ENCODE results near the gene USP47.

The USP47 gene

GRCh38 chr11:11937433-11937832, 95.7 kb downstream of the USP47 start:
- no peak for DNase-seq (ENCODE audit: low read depth in 3 of 3)

DNA sequence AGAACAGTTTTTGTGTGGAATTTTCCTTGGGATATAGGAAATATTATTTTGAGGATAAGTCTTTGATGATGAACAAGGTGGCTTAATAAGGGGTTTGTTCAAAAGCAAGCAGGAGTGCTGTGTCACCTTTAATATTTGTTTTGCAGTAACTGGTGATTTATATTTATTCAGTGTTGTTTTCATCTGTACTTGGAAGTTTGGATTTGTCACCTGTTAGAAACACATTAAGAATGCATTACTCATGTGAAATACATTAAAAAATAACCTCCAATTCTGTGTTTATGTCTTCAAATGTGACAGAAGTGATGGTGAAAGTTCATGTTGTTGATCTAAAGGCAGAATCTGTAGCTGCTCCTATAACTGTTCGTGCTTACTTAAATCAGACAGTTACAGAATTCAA, 96.2 kb downstream of the USP47 start:
- DNase-seq (ENCODE audit: low read depth in 3 of 3) = no peak

DNA sequence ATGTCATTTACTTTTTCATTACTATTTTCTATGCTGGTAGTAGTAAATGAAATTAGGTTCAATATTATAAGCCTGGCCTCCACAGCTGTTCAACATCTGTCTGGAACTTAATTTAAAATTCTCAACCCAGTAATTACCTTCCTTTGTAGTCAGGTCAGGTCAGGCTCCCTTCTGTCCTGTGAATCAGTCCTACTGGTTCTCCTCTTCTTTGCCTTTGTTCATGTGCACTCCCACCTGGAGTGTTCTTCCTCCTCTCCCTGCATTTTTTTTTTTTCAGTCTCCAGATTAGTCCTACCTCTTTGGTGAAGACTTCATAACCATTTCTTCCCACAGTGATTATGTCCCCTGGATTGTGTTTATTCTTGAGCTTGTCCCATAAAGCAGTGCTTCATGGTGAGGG, 98.8 kb downstream of the USP47 start:
- no peak for DNase-seq (ENCODE audit: low read depth in 3 of 3)

DNA sequence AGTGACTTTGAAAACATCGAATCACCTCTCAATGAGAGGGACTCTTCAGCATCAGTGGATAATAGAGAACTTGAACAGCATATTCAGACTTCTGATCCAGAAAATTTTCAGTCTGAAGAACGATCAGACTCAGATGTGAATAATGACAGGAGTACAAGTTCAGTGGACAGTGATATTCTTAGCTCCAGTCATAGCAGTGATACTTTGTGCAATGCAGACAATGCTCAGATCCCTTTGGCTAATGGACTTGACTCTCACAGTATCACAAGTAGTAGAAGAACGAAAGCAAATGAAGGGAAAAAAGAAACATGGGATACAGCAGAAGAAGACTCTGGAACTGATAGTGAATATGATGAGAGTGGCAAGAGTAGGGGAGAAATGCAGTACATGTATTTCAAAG, 100.9 kb downstream of the USP47 start:
- no peak for DNase-seq (ENCODE audit: low read depth in 3 of 3)

DNA sequence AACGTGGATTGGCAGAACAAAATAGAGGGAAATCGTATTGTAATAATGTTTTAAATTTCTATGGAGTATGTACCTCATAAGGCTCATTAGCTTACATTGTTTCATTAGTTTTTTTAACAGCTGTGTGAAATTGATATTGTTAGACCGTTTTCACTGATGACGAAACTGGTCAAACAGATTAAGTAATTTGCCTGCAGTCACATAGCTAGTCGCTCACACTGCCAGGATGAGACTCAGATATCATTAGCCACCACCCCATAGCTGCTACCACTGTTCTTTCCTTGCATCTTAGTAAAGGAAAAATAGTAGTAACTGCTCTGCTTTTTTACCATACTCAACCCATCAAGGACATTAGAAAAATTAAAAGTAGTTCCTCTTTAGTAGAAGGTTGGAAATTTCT, 102.7 kb downstream of the USP47 start:
- DNase-seq (ENCODE audit: low read depth in 3 of 3) = no peak

DNA sequence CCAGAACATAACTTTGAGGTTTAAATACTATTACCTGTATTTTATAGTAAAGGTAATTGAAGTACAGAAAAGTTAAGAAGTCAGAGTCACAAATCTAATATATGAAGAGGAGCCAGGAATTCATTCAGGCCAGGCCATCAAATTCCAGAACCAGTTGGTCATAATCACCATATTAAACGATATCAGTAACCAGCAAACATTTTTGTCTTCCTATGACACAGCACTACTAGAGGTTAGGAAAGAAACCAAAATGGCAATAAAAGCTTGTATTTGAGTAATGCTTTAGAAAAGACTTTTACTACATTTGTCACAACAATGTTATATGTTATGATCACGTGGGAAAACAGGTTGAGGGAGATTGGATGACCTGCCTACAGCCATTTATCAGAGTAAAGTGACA, 104.4 kb downstream of the USP47 start:
- no peak for DNase-seq (ENCODE audit: low read depth in 3 of 3)

DNA sequence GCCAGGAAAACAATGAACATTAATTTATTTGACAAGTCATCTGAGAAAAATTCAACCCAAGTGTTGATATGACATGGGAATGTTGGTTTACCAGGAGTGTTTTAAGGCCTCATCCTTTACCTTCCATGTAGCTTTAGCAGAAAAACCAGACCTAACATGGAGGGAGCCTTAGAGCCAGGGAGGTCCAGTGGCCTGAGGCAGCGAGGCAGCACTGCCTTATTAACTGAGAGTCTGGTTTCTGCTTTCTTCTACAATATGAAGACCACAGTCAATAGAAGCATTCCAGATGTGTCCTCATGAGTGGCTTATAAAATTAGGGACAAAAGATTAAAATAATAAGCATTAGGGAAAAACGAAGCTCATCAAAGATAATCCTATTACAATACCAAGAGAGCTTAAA, 105.1 kb downstream of the USP47 start:
- DNase-seq (ENCODE audit: low read depth in 3 of 3) = no peak

GRCh38 chr11:11947825-11948224, 106.1 kb downstream of the USP47 start:
- DNase-seq (ENCODE audit: low read depth in 3 of 3) = no peak

DNA sequence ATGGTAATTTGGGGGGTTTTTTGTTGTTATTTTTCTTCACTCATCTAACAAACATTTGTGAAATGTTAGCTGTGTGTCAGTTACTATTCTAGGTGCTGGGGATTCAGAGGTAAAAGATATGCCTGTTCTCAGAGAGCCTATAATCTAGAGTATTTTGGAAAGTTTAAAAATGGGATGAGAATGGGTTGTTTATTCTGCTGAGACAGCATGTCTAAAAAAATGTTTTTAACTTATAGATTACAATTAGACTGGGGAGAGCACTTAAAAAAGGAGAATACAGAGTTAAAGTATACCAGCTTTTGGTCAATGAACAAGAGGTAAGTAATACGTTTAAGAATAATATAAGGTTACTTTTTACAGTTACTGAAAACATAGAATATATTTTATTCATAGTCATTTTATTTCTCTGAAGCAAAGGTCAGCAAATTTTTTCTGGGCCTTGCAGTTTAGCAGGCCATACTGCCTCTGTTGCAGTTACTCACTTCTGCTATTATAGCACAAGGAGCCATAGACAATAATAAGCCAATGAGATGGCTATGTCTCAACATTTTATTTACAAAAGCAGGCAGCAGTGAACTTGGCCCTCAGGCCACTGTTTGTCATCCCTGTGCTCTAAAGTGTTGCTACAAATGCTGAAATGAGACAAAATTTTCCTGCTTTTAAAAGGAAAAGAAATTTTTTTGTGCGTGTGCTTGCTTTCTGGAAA, 106.6 kb downstream of the USP47 start:
- no peak for DNase-seq (ENCODE audit: low read depth in 3 of 3)

GRCh38 chr11:11949482-11949881, 107.7 kb downstream of the USP47 start:
- DNase-seq (ENCODE audit: low read depth in 3 of 3) = no peak

DNA sequence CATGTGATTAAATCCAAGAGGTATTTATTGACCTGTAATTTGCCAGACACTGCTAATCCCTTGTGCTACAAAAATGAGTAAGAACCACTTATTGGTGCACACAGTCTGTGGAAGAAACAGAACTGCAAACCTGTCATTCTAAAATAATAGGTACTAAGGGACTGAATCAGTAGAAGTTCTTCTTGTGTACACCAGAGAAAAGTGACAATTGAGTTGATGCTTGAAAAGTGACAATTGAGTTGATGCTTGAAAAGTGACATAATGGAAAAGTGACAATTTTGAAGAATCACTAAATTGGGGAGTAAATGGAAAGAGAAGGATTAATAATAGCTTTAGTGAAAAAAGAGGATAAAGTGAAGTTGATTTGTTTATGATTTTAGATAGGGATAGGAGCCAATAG, 110.3 kb downstream of the USP47 start:
- DNase-seq (ENCODE audit: low read depth in 3 of 3) = no peak

GRCh38 chr11:11956006-11956405, 114.2 kb downstream of the USP47 start:
- no peak for DNase-seq (ENCODE audit: low read depth in 3 of 3)

GRCh38 chr11:11958403-11959231, 116.8 kb downstream of the USP47 start:
- DNase-seq (ENCODE audit: low read depth in 3 of 3) = no peak

DNA sequence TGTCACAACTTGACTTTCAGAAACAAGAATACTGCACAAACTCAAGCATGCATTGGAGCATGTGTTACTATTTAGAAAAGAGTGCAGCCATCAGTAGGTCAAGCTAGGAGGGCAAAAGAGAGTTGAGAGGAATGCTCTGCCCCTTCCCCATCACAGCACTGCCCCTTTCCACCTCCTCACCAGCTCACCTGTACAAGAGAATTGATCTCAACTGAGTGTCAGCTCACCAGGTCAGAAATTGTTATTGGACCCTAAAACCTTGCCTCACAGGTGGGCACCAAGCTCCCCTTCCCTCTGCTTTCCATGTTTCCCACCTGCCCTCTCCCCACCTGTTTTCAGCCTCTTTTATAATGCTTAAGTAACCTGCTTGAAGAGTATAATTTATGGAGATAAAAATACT, 117.8 kb downstream of the USP47 start:
- DNase-seq (ENCODE audit: low read depth in 3 of 3) = no peak

DNA sequence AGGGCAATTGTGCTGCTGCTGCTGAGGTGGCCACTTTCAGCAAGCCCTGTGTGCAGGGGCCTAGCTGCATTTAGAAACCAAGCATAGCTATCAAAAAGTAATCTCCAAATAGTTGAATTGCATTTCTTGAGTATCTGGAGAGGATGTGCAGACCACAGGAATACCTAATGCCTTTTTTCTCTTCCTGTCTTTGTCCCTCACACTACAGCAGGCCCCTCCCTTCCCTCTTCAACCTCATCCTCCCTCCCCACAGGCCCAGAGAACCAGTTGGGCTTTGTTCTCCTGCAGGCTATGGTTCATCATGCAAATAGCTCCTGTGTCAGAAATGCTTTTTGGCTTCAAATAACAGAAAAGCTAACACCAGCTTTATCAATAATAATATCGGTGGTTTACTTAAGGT, 118.9 kb downstream of the USP47 start:
- no peak for DNase-seq (ENCODE audit: low read depth in 3 of 3)

DNA sequence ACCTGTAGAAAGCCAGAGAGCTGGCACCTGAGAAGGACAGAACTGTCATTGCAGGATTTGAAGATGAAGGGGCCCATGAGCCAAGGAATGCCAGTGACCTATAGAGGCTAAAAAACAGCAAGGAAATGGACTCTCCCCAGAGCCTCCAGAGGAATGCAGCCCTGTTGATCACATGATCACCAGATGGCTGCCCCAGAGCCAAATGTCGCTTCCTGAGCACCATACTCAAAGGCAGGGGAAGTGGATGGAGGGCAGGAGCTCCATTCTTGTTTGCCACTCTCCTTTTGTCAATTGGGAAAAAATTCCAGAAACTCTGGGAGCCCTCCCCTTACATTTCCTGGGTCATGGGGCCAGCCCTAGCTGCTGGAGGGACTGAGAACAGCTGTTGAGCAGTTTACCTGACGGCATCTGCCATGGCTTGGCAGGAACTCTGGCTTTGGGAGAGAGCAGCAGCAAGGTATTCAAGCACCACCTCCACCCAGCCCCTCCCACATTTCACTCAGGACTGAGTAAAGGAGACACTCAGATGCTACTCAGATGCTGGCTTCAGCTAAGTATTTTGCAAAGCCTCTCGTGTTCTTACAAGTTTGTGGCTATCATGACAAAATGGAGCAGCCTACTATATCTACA, 119.7 kb downstream of the USP47 start:
- DNase-seq (ENCODE audit: low read depth in 3 of 3) = no peak

DNA sequence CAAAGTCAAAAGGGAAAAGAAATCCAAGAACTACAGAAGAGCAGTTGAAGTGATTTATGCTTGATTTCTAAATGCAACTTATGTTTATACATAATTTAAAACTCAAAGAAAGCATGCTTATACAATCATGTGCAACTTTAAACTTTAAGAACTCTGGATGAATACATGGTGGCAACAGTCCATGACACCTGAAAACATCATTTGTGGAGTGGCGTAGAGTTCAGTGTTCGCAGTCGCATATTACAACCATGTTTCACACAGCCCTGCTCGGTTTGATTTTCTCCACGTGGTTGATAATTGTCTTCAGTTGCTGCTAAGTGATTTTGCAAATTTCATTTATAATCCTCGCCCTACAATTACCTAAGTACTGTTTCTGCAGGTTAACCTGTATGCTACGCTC, 121.3 kb downstream of the USP47 start:
- DNase-seq (ENCODE audit: low read depth in 3 of 3) = no peak

DNA sequence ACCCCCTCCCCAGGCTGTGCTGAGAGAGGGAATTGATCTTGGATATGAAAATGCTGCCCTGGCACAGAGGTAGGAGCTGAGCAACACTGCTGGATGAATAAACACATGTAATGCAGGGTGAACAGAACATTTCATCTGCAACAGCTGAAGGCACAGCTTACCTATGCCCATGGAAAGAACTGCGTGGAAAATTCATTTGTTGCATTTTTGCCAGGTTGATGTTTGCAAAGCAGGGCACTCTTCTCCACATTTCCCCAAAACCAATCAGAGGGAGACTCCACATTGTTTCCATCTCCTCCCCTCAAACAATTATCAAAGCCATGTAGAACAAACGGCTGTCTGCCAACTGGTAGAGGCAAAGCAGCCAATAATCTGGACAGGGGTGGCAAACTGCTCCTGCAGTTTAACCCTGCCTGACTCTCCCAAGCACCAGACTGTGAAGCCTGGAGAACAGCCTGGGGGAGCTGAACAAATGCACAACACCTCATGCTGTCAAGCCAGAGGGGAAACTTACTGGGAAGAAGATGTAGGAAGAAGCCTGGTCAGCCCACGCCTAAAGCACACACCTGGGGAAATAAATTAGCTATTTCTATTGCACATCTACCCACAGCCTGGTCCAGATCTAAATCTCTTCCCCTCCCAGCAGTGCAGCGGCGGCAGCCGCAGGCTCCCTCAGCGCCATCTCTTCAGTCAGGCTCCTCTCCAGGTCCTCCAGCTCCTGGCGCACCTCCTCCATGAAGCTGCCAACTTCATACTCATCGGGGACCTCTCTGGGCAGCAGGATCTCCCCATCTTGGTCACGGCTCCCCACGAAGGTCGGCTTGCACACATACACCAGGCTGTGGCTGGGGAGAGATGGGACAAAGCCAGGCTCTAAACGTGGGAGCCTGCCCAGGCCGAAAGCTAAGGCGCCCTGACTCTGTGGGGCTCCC, 122.3 kb downstream of the USP47 start:
- DNase-seq (ENCODE audit: low read depth in 3 of 3) = no peak

- DNase-seq (ENCODE audit: low read depth in 3 of 3) = no peak
Measured at GRCh38 chr11:11964774-11965150, 123.0 kb downstream of the USP47 start.

DNA sequence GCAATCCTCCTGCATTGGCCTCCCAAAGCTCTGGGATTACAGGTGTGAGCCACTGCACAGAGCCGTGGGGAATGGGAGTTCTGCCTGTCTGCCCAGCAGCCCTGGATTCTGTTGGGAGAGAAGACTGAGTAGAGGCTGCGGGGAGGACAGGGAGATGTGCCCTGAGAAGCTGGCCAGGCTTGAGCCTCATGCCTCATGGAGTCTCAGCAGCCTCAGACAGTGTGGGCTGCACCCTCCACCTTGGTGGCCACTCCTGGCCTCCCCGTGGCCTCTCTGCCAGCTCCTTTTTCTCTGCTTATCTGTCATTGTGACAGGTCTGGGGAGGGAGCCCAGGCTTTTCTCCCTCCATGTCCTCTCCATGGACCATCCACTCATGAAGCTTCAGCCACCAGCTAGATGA, 123.4 kb downstream of the USP47 start:
- no peak for DNase-seq (ENCODE audit: low read depth in 3 of 3)

- no peak for DNase-seq (ENCODE audit: low read depth in 3 of 3)
Measured at GRCh38 chr11:11965656-11966353, 124.0 kb downstream of the USP47 start.
